ENCODE measurements around the gene FGF23.

The FGF23 gene

DNA sequence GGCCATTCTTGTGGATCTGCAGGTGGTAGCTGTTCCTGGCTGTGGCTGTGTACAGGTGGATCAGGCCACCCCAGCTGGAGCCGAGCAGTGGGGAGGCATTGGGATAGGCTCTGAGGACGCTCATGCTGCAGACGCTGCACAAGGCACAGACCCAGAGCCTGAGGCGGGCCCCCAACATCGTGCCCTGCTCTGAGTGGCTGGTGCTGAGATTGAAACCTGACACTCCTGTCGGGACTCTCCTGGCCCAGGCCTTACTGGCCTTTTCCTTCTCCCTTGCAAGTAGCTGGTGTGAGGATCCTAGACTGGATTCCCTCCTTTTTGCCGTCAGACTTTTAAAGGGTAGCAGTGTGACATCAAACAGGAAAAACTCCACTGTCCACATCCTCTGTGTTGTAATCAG lies at the start of gene FGF23:
TSS of gene FGF23 (minus strand) at position 308 of the 400 bp plus-strand sequence. CDS start at position 178, 130 bp downstream.
- H4K20me1 ChIP-seq (ENCODE audit: low read depth, low read length) = no peaks in the 10 kb centered on the region
- H3K79me2 ChIP-seq (ENCODE audit: insufficient read depth, low read length) = no peaks in the 10 kb centered on the region
- no peak within 1 kb of the TSS for H3K4me2 ChIP-seq (ENCODE audit: low read depth, low read length, poor library complexity, severe bottlenecking)
- H3K27ac ChIP-seq (ENCODE audit: low read depth, low read length) = no peak within 1 kb of the TSS
- no peaks in the 10 kb centered on the region for H3K9me2 ChIP-seq (replicated peaks; ENCODE audit: insufficient read depth, low read length)
- no peaks in the 10 kb centered on the region for H3K9me3 ChIP-seq (ENCODE audit: insufficient read depth, low read length)
- TF ChIP-seq EZH2phosphoT487 (conservative IDR thresholded peaks at IDR 0.05; ENCODE audit: low read length) = no peak
- TF ChIP-seq, protein P1, sequence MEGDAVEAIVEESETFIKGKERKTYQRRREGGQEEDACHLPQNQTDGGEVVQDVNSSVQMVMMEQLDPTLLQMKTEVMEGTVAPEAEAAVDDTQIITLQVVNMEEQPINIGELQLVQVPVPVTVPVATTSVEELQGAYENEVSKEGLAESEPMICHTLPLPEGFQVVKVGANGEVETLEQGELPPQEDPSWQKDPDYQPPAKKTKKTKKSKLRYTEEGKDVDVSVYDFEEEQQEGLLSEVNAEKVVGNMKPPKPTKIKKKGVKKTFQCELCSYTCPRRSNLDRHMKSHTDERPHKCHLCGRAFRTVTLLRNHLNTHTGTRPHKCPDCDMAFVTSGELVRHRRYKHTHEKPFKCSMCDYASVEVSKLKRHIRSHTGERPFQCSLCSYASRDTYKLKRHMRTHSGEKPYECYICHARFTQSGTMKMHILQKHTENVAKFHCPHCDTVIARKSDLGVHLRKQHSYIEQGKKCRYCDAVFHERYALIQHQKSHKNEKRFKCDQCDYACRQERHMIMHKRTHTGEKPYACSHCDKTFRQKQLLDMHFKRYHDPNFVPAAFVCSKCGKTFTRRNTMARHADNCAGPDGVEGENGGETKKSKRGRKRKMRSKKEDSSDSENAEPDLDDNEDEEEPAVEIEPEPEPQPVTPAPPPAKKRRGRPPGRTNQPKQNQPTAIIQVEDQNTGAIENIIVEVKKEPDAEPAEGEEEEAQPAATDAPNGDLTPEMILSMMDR (IDR thresholded peaks at IDR 0.05; ENCODE audit: insufficient read depth, low read length, poor library complexity, severe bottlenecking) = no peak
- H3F3A ChIP-seq (ENCODE audit: insufficient read depth) = no peaks in the 10 kb centered on the region
- no peaks in the 10 kb centered on the region for H3K27me3 ChIP-seq (ENCODE audit: low read length)
- H2AFZ ChIP-seq (ENCODE audit: low read depth, low read length, severe bottlenecking) = no peak within 1 kb of the TSS
- H3K9ac ChIP-seq (ENCODE audit: low read length) = no peak within 1 kb of the TSS
- no peak within 1 kb of the TSS for H3K4me3 ChIP-seq (ENCODE audit: insufficient read depth, low read length, poor library complexity, severe bottlenecking)
- no peaks in the 10 kb centered on the region for H3K36me3 ChIP-seq (ENCODE audit: low read length)

DNA sequence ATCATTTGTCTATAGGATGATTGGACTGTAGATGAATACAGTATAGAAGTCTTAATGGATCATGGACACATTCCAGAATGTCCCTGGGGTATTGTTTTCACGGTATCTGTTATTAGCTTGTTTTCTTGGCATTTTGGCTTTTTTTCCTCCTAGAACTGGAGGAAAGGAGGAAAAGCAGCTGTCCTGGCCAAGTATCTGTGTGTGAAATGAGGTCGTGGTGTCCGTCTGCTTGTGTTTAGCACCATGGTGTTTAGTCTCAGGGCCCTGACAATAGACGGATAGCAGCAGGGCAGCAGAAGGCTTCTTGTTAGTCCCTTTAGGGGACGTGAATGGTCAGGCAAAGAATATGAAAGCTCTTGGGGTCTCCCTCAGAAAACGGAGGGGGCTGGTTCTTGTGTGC lies 44.9 kb upstream of the FGF23 start:
- Histone ChIP-seq H4K20me1 (ENCODE audit: low read depth, low read length) (no peaks in the 10 kb centered on the region), H3K36me3 (ENCODE audit: low read length) (no peaks in the 10 kb centered on the region), H3K4me2 (ENCODE audit: low read depth, low read length, poor library complexity, severe bottlenecking) (no peak overlapping the region), H3K79me2 (ENCODE audit: insufficient read depth, low read length) (no peaks in the 10 kb centered on the region), H3F3A (ENCODE audit: insufficient read depth) (no peaks in the 10 kb centered on the region), H3K9ac (ENCODE audit: low read length) (no peak overlapping the region), H3K4me3 (ENCODE audit: insufficient read depth, low read length, poor library complexity, severe bottlenecking) (no peak overlapping the region), H3K27me3 (ENCODE audit: low read length) (no peaks in the 10 kb centered on the region), H2AFZ (ENCODE audit: low read depth, low read length, severe bottlenecking) (no peak overlapping the region), H3K9me3 (ENCODE audit: insufficient read depth, low read length) (no peaks in the 10 kb centered on the region), H3K9me2 (replicated peaks; ENCODE audit: insufficient read depth, low read length) (no peaks in the 10 kb centered on the region), H3K27ac (ENCODE audit: low read depth, low read length) (no peak overlapping the region)
- TF ChIP-seq, protein P1 (IDR thresholded peaks at IDR 0.05; ENCODE audit: insufficient read depth, low read length, poor library complexity, severe bottlenecking) = no peak
- TF ChIP-seq EZH2phosphoT487 (conservative IDR thresholded peaks at IDR 0.05; ENCODE audit: low read length) = no peak

DNA sequence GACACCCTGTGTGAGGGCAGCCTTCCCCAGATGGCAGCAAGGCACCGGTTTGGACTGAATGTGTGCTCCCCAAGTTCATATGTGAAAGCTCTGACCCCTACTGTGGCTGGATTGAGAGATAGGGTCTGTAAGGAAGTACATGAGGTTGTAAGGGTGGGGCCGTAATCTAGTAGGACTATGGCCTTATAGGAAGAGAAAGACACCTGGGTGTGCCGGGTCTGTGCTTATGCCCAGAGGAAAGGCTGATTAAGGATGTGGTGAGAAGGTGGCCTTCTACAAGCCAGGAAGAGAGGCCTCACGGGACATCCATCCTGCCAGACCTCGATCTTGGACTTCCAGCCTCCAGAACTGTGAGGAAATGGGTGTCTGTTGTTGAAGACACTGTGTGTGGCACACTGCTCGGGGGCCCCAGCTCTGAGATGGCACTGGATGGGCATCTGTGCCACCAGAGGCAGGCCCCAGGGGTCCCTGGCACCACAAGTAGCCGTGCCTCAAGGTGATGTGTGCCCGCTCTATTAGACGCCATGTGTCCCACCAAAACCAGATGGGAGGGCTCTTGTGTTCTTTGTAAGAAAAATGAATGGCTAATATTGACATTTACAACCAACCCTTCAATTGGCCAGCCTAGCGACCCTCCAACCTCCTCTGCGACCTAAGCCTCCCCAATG lies 44.1 kb upstream of the FGF23 start:
- H3K9me3 ChIP-seq (ENCODE audit: insufficient read depth, low read length) = no peaks in the 10 kb centered on the region
- H3K79me2 ChIP-seq (ENCODE audit: insufficient read depth, low read length) = no peaks in the 10 kb centered on the region
- H3K27ac ChIP-seq (ENCODE audit: low read depth, low read length) = no peak overlapping the region
- H3K36me3 ChIP-seq (ENCODE audit: low read length) = no peaks in the 10 kb centered on the region
- H3K4me2 ChIP-seq (ENCODE audit: low read depth, low read length, poor library complexity, severe bottlenecking) = no peak overlapping the region
- H4K20me1 ChIP-seq (ENCODE audit: low read depth, low read length) = no peaks in the 10 kb centered on the region
- H3K9me2 ChIP-seq (replicated peaks; ENCODE audit: insufficient read depth, low read length) = no peaks in the 10 kb centered on the region
- H3K4me3 ChIP-seq (ENCODE audit: insufficient read depth, low read length, poor library complexity, severe bottlenecking) = no peak overlapping the region
- no peak overlapping the region for H2AFZ ChIP-seq (ENCODE audit: low read depth, low read length, severe bottlenecking)
- H3K9ac ChIP-seq (ENCODE audit: low read length) = no peak overlapping the region
- H3F3A ChIP-seq (ENCODE audit: insufficient read depth) = no peaks in the 10 kb centered on the region
- no peaks in the 10 kb centered on the region for H3K27me3 ChIP-seq (ENCODE audit: low read length)
- no peak for TF ChIP-seq EZH2phosphoT487 (conservative IDR thresholded peaks at IDR 0.05; ENCODE audit: low read length)
- TF ChIP-seq, protein P1 (IDR thresholded peaks at IDR 0.05; ENCODE audit: insufficient read depth, low read length, poor library complexity, severe bottlenecking) = no peak

Measured in SU-DHL-6 (cell line).